Lower lobe of right lung (tissue), 2 donors: ENCODE data around the gene ADAMTS13. TPM values are rescaled to one million over a fixed set of nuclear protein-coding genes. Genes with fewer than 3 reads are reported as not detected.

ENCODE experiments used
- ATAC-seq, 2 donors: fragments of 200-7000 bp; cut with Tn5 transposase; one replicate each; pipeline ENCODE4 v1.9.1; 2020 to 2022; ENCODE audit warnings: mild to moderate bottlenecking in 2 of 2, moderate library complexity in 2 of 2
- DNase-seq: peaks from one replicate; pipeline ENCODE4 v3.0.0-alpha.2; 2020
- H3K27ac ChIP-seq: fragments of 200-600 bp; one replicate; pipeline ENCODE4 v1.8.0; 2022
- H3K27me3 ChIP-seq: fragments of 200-600 bp; one replicate; pipeline ENCODE4 v1.8.0; 2022; ENCODE audit warnings: low read depth
- H3K36me3 ChIP-seq: fragments of 200-600 bp; one replicate; pipeline ENCODE4 v1.8.0; 2022; ENCODE audit warnings: mild to moderate bottlenecking
- H3K4me1 ChIP-seq: fragments of 200-600 bp; one replicate; pipeline ENCODE4 v1.8.0; 2022
- H3K4me3 ChIP-seq: fragments of 200-600 bp; one replicate; pipeline ENCODE4 v1.8.0; 2022; ENCODE audit warnings: mild to moderate bottlenecking
- H3K9me3 ChIP-seq: fragments of 200-600 bp; one replicate; pipeline ENCODE4 v1.8.0; 2022
- intact Hi-C: fragments of 100-400 bp; cut with DNase I; formaldehyde crosslinking; loops from one replicate; pipeline ENCODE4 v1.11.0; 2022
- total RNA-seq: library from RNA; stranded (reverse); fragmentation: NEBNext Ultra II Directional; extraction: Animal tissue kit (Norgen Biotek cat#: 25700); gene quantifications from one replicate; pipeline ENCODE4 v1.2.1, GENCODE V29; 2021
- TF ChIP-seq, protein P1 (sequence below): fragments of 200-600 bp; IDR thresholded peaks from one replicate; pipeline ENCODE4 v1.8.0; 2022; ENCODE audit warnings: antibody characterized with exemption, mild to moderate bottlenecking
- donor health status: DM: no; HTN: yes; CAD: no; lungs with severe emphysema.

ADAMTS13 gene
- total RNA-seq, 1 donor from 2014 or later = 1.9 TPM

DNA sequence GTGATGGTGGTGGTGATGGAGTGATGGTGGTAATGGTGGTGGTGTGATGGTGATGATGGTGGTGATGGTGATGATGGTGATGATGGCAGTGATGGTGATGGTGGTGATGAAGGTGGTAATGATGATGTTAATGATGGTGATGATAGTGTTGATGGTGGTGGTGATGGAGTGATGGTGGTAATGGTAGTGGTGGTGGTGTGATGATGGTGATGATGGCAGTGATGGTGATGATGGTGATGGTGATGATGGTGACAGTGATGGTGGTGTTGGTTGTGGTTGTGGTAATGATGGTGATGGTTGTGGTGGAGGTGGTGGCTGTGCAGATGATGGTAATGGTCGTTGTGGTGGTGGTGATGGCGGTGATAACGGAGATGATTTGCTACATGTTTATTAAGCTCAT, 38.7 kb upstream of the ADAMTS13 start:
- H3K27me3 ChIP-seq = no peaks in the 10 kb centered on the region
- intact Hi-C loops = no loop called here
- no peaks in the 10 kb centered on the region for H3K9me3 ChIP-seq
- no peaks in the 10 kb centered on the region for H3K36me3 ChIP-seq
- no peak overlapping the region for H3K4me3 ChIP-seq
- TF ChIP-seq, protein P1, sequence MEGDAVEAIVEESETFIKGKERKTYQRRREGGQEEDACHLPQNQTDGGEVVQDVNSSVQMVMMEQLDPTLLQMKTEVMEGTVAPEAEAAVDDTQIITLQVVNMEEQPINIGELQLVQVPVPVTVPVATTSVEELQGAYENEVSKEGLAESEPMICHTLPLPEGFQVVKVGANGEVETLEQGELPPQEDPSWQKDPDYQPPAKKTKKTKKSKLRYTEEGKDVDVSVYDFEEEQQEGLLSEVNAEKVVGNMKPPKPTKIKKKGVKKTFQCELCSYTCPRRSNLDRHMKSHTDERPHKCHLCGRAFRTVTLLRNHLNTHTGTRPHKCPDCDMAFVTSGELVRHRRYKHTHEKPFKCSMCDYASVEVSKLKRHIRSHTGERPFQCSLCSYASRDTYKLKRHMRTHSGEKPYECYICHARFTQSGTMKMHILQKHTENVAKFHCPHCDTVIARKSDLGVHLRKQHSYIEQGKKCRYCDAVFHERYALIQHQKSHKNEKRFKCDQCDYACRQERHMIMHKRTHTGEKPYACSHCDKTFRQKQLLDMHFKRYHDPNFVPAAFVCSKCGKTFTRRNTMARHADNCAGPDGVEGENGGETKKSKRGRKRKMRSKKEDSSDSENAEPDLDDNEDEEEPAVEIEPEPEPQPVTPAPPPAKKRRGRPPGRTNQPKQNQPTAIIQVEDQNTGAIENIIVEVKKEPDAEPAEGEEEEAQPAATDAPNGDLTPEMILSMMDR = no peak
- H3K4me1 ChIP-seq = no peaks in the 10 kb centered on the region
- H3K27ac ChIP-seq = no peak overlapping the region
- no peak for DNase-seq
- ATAC-seq = no peak

DNA sequence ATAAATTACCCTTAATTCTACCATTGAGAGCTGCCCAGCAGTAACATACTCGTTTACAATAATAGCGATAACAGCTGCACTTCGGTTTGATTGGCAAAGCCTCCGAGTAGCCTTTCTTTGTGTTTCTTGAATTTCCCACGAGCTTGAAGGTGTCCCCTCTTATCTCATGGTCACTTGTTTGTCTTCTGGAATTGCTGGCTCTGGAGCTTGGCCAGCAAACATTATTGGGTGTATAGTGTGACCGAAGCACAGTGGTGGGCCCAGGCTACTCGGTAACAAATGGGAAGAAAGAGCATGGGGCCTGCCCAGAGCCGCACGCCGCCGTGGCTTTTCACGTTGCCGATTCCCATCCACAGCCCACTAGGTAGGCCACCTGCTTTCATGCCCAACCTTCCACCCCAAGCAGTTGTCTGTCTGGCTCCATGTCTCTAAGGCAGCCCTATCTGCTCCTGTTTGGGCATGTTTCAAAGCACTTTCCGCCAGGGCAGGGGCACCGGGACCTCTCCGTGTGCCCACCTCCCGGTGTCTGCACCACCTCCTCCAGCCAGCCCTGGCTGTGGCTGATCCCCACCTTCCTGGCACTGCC, 37.3 kb upstream of the ADAMTS13 start:
- DNase-seq = no peak
- no peak for ATAC-seq
- TF ChIP-seq, protein P1 = no peak
- H3K27ac ChIP-seq = no peak overlapping the region
- H3K9me3 ChIP-seq = no peaks in the 10 kb centered on the region
- no peaks in the 10 kb centered on the region for H3K27me3 ChIP-seq
- intact Hi-C loops = no loop called here
- H3K4me1 ChIP-seq = no peaks in the 10 kb centered on the region
- no peaks in the 10 kb centered on the region for H3K36me3 ChIP-seq
- H3K4me3 ChIP-seq = no peak overlapping the region

DNA sequence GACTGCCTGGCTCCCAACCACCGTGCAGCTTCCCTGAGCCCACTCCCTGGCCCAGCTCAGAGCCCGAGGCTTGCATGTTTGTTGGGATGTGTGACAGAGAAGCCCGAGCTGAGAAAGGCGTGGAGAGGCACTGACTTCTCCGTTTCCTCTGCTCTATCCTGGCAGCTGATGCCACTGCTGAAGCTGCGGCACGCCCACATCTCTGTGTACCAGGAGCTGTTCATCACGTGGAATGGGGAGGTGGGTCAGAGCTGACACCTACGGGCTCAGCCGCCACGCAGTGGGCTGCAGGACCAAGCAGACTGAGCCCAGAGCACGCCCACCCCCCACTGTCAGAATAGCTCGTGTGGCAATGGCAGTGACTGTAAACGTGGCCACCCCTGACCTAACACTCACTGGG, 36.7 kb upstream of the ADAMTS13 start:
- Histone ChIP-seq H3K9me3 (no peaks in the 10 kb centered on the region), H3K4me1 (no peaks in the 10 kb centered on the region), H3K27ac (no peak overlapping the region), H3K36me3 (no peaks in the 10 kb centered on the region), H3K4me3 (no peak overlapping the region), H3K27me3 (no peaks in the 10 kb centered on the region)
- intact Hi-C loops = no loop called here
- TF ChIP-seq, protein P1 = no peak
- ATAC-seq (no peak), DNase-seq (no peak)

DNA sequence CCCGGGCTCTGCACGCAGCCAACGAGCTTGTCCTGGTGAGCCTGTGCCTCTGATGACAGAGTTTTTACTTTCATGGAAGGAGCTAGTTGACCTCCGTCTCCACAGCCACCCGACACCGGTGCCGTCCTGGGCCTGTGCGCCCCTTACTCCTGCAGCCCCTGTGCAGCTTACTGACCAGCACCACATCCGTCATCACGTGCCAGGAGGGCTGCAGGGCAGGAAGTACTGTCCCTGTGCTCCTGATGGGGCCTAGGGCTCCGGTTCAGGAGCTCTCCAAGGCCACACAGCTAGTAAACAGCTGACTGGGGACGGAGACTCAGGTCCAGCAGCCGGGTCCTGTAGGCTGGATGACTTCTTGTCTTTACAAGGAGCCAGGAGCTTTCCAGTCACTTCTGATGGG, 35.8 kb upstream of the ADAMTS13 start:
- DNase-seq (no peak), ATAC-seq (no peak)
- intact Hi-C loops = no loop called here
- Histone ChIP-seq H3K9me3 (no peaks in the 10 kb centered on the region), H3K36me3 (no peaks in the 10 kb centered on the region), H3K27ac (no peak overlapping the region), H3K4me1 (no peaks in the 10 kb centered on the region), H3K4me3 (no peak overlapping the region), H3K27me3 (no peaks in the 10 kb centered on the region)
- TF ChIP-seq, protein P1 = no peak

DNA sequence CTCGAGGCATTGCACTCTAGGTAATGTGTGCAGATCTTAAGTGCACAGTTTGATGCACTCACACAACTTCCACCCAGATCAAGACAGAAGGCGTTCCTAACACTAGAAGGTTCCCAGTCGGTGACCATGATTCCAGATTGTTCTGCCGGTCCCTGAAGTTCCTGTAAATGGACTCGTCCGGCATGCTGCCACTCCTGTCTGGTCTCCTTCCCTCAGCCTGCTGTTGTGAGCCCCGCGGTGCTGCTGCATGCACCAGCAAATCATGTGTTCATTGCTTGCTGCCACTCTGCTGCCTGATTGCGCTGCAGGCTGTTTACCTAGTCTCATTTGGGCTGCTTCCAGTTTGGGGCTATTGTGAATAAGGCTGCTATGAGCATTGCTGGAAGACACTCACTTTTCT, 34.5 kb upstream of the ADAMTS13 start:
- intact Hi-C loops = no loop called here
- no peak for DNase-seq

More for the DNA sequence above, 34.5 kb upstream of the ADAMTS13 start:
- Histone ChIP-seq H3K9me3 (no peaks in the 10 kb centered on the region), H3K27ac (no peak overlapping the region), H3K4me3 (no peak overlapping the region), H3K4me1 (no peaks in the 10 kb centered on the region), H3K27me3 (no peaks in the 10 kb centered on the region), H3K36me3 (no peaks in the 10 kb centered on the region)
- ATAC-seq = no peak
- TF ChIP-seq, protein P1 = no peak
